CD14-positive monocyte (primary cell): Measurements from ENCODE around the gene FAM187B. TPM values are rescaled to one million over a fixed set of nuclear protein-coding genes. Genes with fewer than 3 reads are reported as not detected.
"Not testable (repeated sequence)": the region's sequence is repeated elsewhere in the genome, so short reads cannot be mapped to it uniquely, and the experiment has no call there.

Experiments
- DNase-seq, 3 donors: peaks; one replicate each; pipeline ENCODE4 v3.0.0-alpha.2; 2011 to 2022
- H2AFZ ChIP-seq: 2 replicates; pipeline ENCODE4 v1.6.0; 2012; ENCODE audit warnings: mild to moderate bottlenecking, low read depth, low read length, inconsistent platforms; ENCODE audit not compliant: insufficient read depth, poor library complexity, severe bottlenecking
- H3K27ac ChIP-seq, 2 donors: 1 replicate in 1 of 2; 2 replicates in 1 of 2; pipeline ENCODE4 v1.5.1; 2012 to 2013; ENCODE audit warnings: low read length in 2 of 2, control low read depth in 1 of 2, inconsistent platforms in 1 of 2, low read depth in 1 of 2, mild to moderate bottlenecking in 1 of 2
- H3K27me3 ChIP-seq, 2 donors: one replicate each; pipeline versions ENCODE4 v1.6.0 to v1.6.1; 2011 to 2013; ENCODE audit warnings: low read length in 2 of 2; ENCODE audit not compliant: control insufficient read depth in 2 of 2, insufficient read depth in 2 of 2
- H3K36me3 ChIP-seq, 2 donors: replicated peaks in 1 of 2; 1 replicate in 1 of 2; 2 replicates in 1 of 2; pipeline versions ENCODE4 v1.5.1 to v1.6.1; 2012 to 2013; ENCODE audit warnings: low read length in 2 of 2, control low read depth in 1 of 2, inconsistent platforms in 1 of 2, mild to moderate bottlenecking in 1 of 2; ENCODE audit not compliant: insufficient read depth in 2 of 2, control insufficient read depth in 1 of 2
- H3K4me1 ChIP-seq, 2 donors: 1 replicate in 1 of 2; 2 replicates in 1 of 2; pipeline versions ENCODE4 v1.5.1 to v1.6.1; 2012 to 2013; ENCODE audit warnings: low read length in 2 of 2, control low read depth in 1 of 2, inconsistent platforms in 1 of 2, mild to moderate bottlenecking in 1 of 2, moderate library complexity in 1 of 2; ENCODE audit not compliant: insufficient read depth in 2 of 2, control insufficient read depth in 1 of 2
- H3K4me2 ChIP-seq: replicated peaks from 2 replicates; pipeline ENCODE3; 2012; ENCODE audit warnings: low read length, moderate library complexity, mild to moderate bottlenecking; ENCODE audit not compliant: poor library complexity, severe bottlenecking; ENCODE audit errors: extremely low read depth
- H3K4me3 ChIP-seq, 3 experiments: fragments of 200-600 bp in 1 of 3; sonication (generic) in 1 of 3; replicated peaks in 1 of 3; 1 replicate in 2 of 3; 2 replicates in 1 of 3; pipeline ENCODE4 v1.5.1; 2011 to 2013; ENCODE audit warnings: low read length in 3 of 3, mild to moderate bottlenecking in 3 of 3, control low read depth in 2 of 3, low read depth in 2 of 3, inconsistent platforms in 1 of 3, moderate library complexity in 1 of 3
- H3K79me2 ChIP-seq: 2 replicates; pipeline ENCODE4 v1.6.0; 2012; ENCODE audit warnings: mild to moderate bottlenecking, control low read depth, inconsistent platforms, low read length, moderate library complexity; ENCODE audit not compliant: insufficient read depth
- H3K9ac ChIP-seq: 2 replicates; pipeline ENCODE4 v1.6.0; 2017; ENCODE audit warnings: low read length, mild to moderate bottlenecking; ENCODE audit not compliant: insufficient read depth, poor library complexity, severe bottlenecking
- H3K9me3 ChIP-seq, 2 donors: replicated peaks in 1 of 2; 1 replicate in 1 of 2; 2 replicates in 1 of 2; pipeline versions ENCODE4 v1.5.1 to v1.6.1; 2012 to 2013; ENCODE audit warnings: low read length in 2 of 2, control low read depth in 1 of 2; ENCODE audit not compliant: control insufficient read depth in 1 of 2, insufficient read depth in 1 of 2
- H4K20me1 ChIP-seq: 2 replicates; pipeline ENCODE4 v1.6.0; 2012; ENCODE audit warnings: mild to moderate bottlenecking, low read length, control low read depth, moderate library complexity; ENCODE audit not compliant: insufficient read depth
- H3K27ac Mint-ChIP-seq, 7 donors: one replicate each; pipeline ENCODE4 v1.8.0; 2020; ENCODE audit warnings: mild to moderate bottlenecking in 7 of 7, mixed read lengths in 7 of 7, moderate library complexity in 6 of 7, inconsistent platforms in 2 of 7
- H3K27me3 Mint-ChIP-seq, 3 donors: one replicate each; pipeline ENCODE4 v1.8.0; 2021 to 2022; ENCODE audit warnings: low read depth in 3 of 3, mild to moderate bottlenecking in 3 of 3, mixed read lengths in 3 of 3, moderate library complexity in 3 of 3, inconsistent platforms in 1 of 3
- H3K36me3 Mint-ChIP-seq, 2 donors: one replicate each; pipeline ENCODE4 v1.8.0; 2020; ENCODE audit warnings: mixed read lengths in 2 of 2, inconsistent platforms in 1 of 2, mild to moderate bottlenecking in 1 of 2
- H3K4me1 Mint-ChIP-seq: one replicate; pipeline ENCODE4 v1.8.0; 2020; ENCODE audit warnings: mild to moderate bottlenecking, mixed read lengths
- H3K4me3 Mint-ChIP-seq, 2 donors: one replicate each; pipeline ENCODE4 v1.8.0; 2020; ENCODE audit warnings: mild to moderate bottlenecking in 2 of 2, mixed read lengths in 2 of 2, moderate library complexity in 1 of 2
- H3K9me3 Mint-ChIP-seq, 7 donors: one replicate each; pipeline ENCODE4 v1.8.0; 2020 to 2022; ENCODE audit warnings: mixed read lengths in 7 of 7, mild to moderate bottlenecking in 6 of 7, moderate library complexity in 6 of 7, inconsistent platforms in 2 of 7
- whole genome bisulfite sequencing: methylation state at CpG from one replicate; pipeline ENCODE4 v1.1.5; 2013; ENCODE audit warnings: missing lambda C conversion rate; ENCODE audit not compliant: insufficient coverage; 5-methylcytosine and 5-hydroxymethylcytosine counted together
- intact Hi-C, 2 donors: fragments of 100-400 bp; cut with micrococcal nuclease; formaldehyde crosslinking; loops; one replicate each; pipeline versions ENCODE4 v1.15.0 to v1.15.1; 2023
- polyA plus RNA-seq, 3 donors: library from polyadenylated mRNA; depleted of rRNA in 1 of 3; unstranded in 2 of 3; stranded (reverse) in 1 of 3; fragments of 300-500 nt in 2 of 3; fragments of >200 nt in 1 of 3; fragmentation: Illumina TruSeq in 2 of 3; gene quantifications; 1 replicate in 2 of 3; 2 replicates in 1 of 3; pipeline ENCODE4 v1.2.3, GENCODE V29; 2012 to 2021
- TF ChIP-seq, protein P1 (sequence below): fragments of 200-600 bp; IDR thresholded peaks from one replicate; pipeline ENCODE4 v1.8.0; 2022; ENCODE audit warnings: antibody characterized with exemption, mild to moderate bottlenecking

The FAM187B gene
- polyA plus RNA-seq, 3 donors, result not detected

DNA sequence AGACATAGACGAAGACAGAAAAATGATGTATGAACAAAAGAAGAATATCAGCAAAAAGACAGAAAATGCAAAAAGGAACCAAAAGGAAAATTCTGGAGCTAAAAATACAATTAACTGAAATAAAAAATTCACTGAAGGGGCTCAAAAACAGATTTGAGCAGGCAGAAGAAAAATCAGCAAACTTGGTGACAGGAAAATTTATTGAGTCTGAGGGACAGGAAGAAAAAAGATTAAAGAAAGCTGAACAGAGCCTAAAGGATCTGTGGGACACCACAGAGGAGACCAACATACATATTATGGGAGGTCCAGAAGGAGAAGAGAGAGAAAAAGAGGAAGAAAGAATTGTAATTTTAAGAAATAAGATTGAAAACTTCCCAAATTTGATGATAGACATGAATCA, 12.9 kb upstream of the FAM187B start:
- Histone ChIP-seq H2AFZ (no peak overlapping the region), H3K79me2 (no peaks in the 10 kb centered on the region), H4K20me1 (no peaks in the 10 kb centered on the region), H3K27me3 (peaks cover 0 to 4% of the 10 kb centered on the region in 2 donors), H3K36me3 (no peaks in the 10 kb centered on the region), H3K4me3 (no peak overlapping the region), H3K4me1 (peaks cover 14 to 19% of the 10 kb centered on the region in 2 donors), H3K4me2 (no peak overlapping the region), H3K9ac (no peak overlapping the region), H3K9me3 (peaks cover 0 to 4% of the 10 kb centered on the region in 2 donors), H3K27ac (no peak overlapping the region)
- intact Hi-C loops, result no loop called here
- Mint-ChIP-seq H3K27ac (peak overlapping the region in 1 of 7 donors; percentile 12), H3K9me3 (peaks cover 14 to 36% (median 28%) of the 10 kb centered on the region in 7 donors), H3K4me1 (peaks cover 30% of the 10 kb centered on the region), H3K36me3 (peaks cover 0 to 3% of the 10 kb centered on the region in 2 donors), H3K4me3 (no peak overlapping the region), H3K27me3 (peaks cover 3 to 11% (median 7%) of the 10 kb centered on the region in 3 donors)
- WGBS, result no CpG with 5 or more reads among the region's 1 CpG
- no peak for DNase-seq
- TF ChIP-seq, protein P1, sequence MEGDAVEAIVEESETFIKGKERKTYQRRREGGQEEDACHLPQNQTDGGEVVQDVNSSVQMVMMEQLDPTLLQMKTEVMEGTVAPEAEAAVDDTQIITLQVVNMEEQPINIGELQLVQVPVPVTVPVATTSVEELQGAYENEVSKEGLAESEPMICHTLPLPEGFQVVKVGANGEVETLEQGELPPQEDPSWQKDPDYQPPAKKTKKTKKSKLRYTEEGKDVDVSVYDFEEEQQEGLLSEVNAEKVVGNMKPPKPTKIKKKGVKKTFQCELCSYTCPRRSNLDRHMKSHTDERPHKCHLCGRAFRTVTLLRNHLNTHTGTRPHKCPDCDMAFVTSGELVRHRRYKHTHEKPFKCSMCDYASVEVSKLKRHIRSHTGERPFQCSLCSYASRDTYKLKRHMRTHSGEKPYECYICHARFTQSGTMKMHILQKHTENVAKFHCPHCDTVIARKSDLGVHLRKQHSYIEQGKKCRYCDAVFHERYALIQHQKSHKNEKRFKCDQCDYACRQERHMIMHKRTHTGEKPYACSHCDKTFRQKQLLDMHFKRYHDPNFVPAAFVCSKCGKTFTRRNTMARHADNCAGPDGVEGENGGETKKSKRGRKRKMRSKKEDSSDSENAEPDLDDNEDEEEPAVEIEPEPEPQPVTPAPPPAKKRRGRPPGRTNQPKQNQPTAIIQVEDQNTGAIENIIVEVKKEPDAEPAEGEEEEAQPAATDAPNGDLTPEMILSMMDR, result no peak

DNA sequence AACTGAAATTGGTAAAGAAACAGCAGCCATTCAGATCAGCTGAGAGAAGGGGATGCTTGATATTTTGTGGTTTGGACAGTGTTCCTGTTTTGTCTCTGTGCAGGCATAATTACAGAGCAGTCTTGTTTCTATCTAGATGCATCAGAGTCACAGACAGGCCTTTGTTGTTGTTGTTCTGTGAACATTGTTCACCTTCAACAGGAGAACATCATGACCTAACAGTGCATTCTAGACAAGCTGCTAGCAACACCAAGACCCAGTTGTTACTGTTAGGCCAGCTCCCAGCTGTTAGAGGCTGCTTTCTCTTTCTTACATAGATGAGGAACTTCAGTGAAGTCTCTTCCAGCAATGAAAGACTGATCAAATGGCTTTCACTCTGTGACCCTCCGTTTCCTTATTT, 11.8 kb upstream of the FAM187B start:
- Mint-ChIP-seq H3K4me3 (peak overlapping the region in 1 of 2 donors; percentile 69), H3K27ac (peak overlapping the region; percentile 58 to 96 (median 68)), H3K4me1 (peaks cover 28% of the 10 kb centered on the region), H3K36me3 (peaks cover 0 to 3% of the 10 kb centered on the region in 2 donors), H3K27me3 (peaks cover 0 to 6% (median 2%) of the 10 kb centered on the region in 3 donors), H3K9me3 (peaks cover 10 to 29% (median 24%) of the 10 kb centered on the region in 7 donors)
- Histone ChIP-seq H3K9me3 (no peaks in the 10 kb centered on the region), H3K4me2 (peak overlapping the region; percentile 32), H2AFZ (peak overlapping the region; percentile 54), H3K27ac (peak overlapping the region in 1 of 2 donors; percentile 65), H3K36me3 (no peaks in the 10 kb centered on the region), H4K20me1 (no peaks in the 10 kb centered on the region), H3K27me3 (no peaks in the 10 kb centered on the region), H3K79me2 (no peaks in the 10 kb centered on the region), H3K4me3 (peak overlapping the region in 1 of 3 experiments; percentile 27), H3K4me1 (peaks cover 13 to 17% of the 10 kb centered on the region in 2 donors), H3K9ac (no peak overlapping the region)
- DNase-seq, result peak; percentile 30 to 51 (median 39)
- intact Hi-C loops, result no loop called here
- TF ChIP-seq, protein P1, result no peak
- WGBS, result no CpG with 5 or more reads among the region's 1 CpG

DNA sequence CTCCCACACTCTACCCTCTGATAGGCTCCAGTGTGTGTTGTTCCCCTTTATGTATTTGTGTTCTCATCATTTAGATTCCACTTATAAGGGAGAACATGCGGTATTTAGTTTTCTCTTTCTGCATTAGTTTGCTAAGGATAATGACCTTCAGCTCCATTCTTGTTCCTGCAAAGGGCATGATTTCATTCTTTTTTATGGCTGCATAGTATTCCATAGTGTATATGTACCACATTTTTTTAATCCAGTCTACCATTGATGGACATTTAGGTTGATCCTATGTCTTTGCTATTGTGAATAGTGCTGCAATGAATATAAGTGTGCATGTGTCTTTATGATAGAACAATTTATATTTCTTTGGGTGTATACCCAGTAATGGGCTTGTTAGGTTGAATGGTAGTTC, 11.1 kb upstream of the FAM187B start:
- not testable (repeated sequence) for H2AFZ ChIP-seq, H3K27ac ChIP-seq, H3K79me2 ChIP-seq, H3K36me3 ChIP-seq, H3K9me3 ChIP-seq, H3K9ac ChIP-seq, H3K27me3 Mint-ChIP-seq, H4K20me1 ChIP-seq, H3K4me2 ChIP-seq, H3K36me3 Mint-ChIP-seq, H3K27me3 ChIP-seq, DNase-seq
- H3K4me3 Mint-ChIP-seq, result peak overlapping the region in 1 of 2 donors; percentile 69
- peaks cover 9 to 28% (median 22%) of the 10 kb centered on the region in 7 donors for H3K9me3 Mint-ChIP-seq
- peak overlapping the region in 1 of 3 experiments; percentile 27 for H3K4me3 ChIP-seq
- peaks cover 28% of the 10 kb centered on the region for H3K4me1 Mint-ChIP-seq
- peak overlapping the region in 3 of 7 donors; percentile 60 to 96 (median 89) for H3K27ac Mint-ChIP-seq
- WGBS, result no CpG with 5 or more reads among the region's 1 CpG
- H3K4me1 ChIP-seq, result peaks cover 13 to 17% of the 10 kb centered on the region in 2 donors
- intact Hi-C loops, result loop anchor here in 1 of 2 donors (5.0 kb wide), 1 partner anchor 52 kb away; no protein-coding TSS in a partner anchor
